HUES6 (cell line): ENCODE measurements around the gene CFAP97D2.
"Not testable (repeated sequence)": the region's sequence is repeated elsewhere in the genome, so short reads cannot be mapped to it uniquely, and the experiment has no call there.

ENCODE experiments used
- H3K27ac ChIP-seq: 2 replicates; pipeline ENCODE4 v1.7.0; 2013; ENCODE audit warnings: low read depth, mild to moderate bottlenecking, low read length, inconsistent platforms
- H3K27me3 ChIP-seq: 2 replicates; pipeline ENCODE4 v1.6.1; 2013; ENCODE audit warnings: low read length; ENCODE audit not compliant: control insufficient read depth, insufficient read depth
- H3K36me3 ChIP-seq: 2 replicates; pipeline ENCODE4 v1.6.1; 2013; ENCODE audit warnings: low read length; ENCODE audit not compliant: control insufficient read depth, insufficient read depth
- H3K4me1 ChIP-seq: 2 replicates; pipeline ENCODE4 v1.6.1; 2013; ENCODE audit warnings: low read length; ENCODE audit not compliant: control insufficient read depth, insufficient read depth
- H3K4me3 ChIP-seq: 2 replicates; pipeline ENCODE4 v1.5.1; 2013; ENCODE audit warnings: low read depth, low read length
- H3K9ac ChIP-seq: one replicate; pipeline ENCODE4 v1.6.1; 2013; ENCODE audit warnings: mild to moderate bottlenecking, low read length
- H3K9me3 ChIP-seq: 2 replicates; pipeline ENCODE4 v1.6.1; 2013; ENCODE audit warnings: low read depth, low read length; ENCODE audit not compliant: control insufficient read depth, insufficient read depth

CFAP97D2 gene

GRCh38 chr13:114259974-114260373, 80.9 kb downstream of the CFAP97D2 start:
- no peak overlapping the region for H3K4me3 ChIP-seq
- no peaks in the 10 kb centered on the region for H3K9me3 ChIP-seq
- H3K27me3 ChIP-seq, result no peaks in the 10 kb centered on the region
- H3K36me3 ChIP-seq, result peaks cover 84% of the 10 kb centered on the region
- no peak overlapping the region for H3K9ac ChIP-seq
- H3K27ac ChIP-seq, result no peak overlapping the region
- H3K4me1 ChIP-seq, result peaks cover 28% of the 10 kb centered on the region

- Histone ChIP-seq H3K4me3 (no peak overlapping the region), H3K27ac (no peak overlapping the region), H3K9ac (no peak overlapping the region), H3K27me3 (no peaks in the 10 kb centered on the region), H3K36me3 (peaks cover 84% of the 10 kb centered on the region), H3K9me3 (no peaks in the 10 kb centered on the region), H3K4me1 (peaks cover 24% of the 10 kb centered on the region)
Observed at GRCh38 chr13:114260814-114261213, 81.8 kb downstream of the CFAP97D2 start.

GRCh38 chr13:114261328-114261965, 82.4 kb downstream of the CFAP97D2 start:
- H3K4me3 ChIP-seq, result no peak overlapping the region
- peaks cover 88% of the 10 kb centered on the region for H3K36me3 ChIP-seq
- no peaks in the 10 kb centered on the region for H3K9me3 ChIP-seq
- H3K27me3 ChIP-seq, result no peaks in the 10 kb centered on the region
- no peak overlapping the region for H3K27ac ChIP-seq
- peaks cover 18% of the 10 kb centered on the region for H3K4me1 ChIP-seq
- H3K9ac ChIP-seq, result no peak overlapping the region

- no peak overlapping the region for H3K27ac ChIP-seq
- H3K9ac ChIP-seq, result no peak overlapping the region
- H3K9me3 ChIP-seq, result no peaks in the 10 kb centered on the region
- H3K4me3 ChIP-seq, result no peak overlapping the region
- H3K4me1 ChIP-seq, result peaks cover 8% of the 10 kb centered on the region; the same call in 1 of the 2 replicates
- H3K27me3 ChIP-seq, result no peaks in the 10 kb centered on the region
- peaks cover 97% of the 10 kb centered on the region for H3K36me3 ChIP-seq
Observed at GRCh38 chr13:114263578-114263977, 84.5 kb downstream of the CFAP97D2 start.

GRCh38 chr13:114264313-114264712, 85.3 kb downstream of the CFAP97D2 start:
- not testable (repeated sequence) for H3K9ac ChIP-seq, H3K9me3 ChIP-seq, H3K4me1 ChIP-seq, H3K27me3 ChIP-seq, H3K27ac ChIP-seq, H3K4me3 ChIP-seq
- H3K36me3 ChIP-seq, result peaks cover 98% of the 10 kb centered on the region

GRCh38 chr13:114264886-114265611, 86.0 kb downstream of the CFAP97D2 start:
- Histone ChIP-seq H3K4me3 (no peak overlapping the region), H3K27ac (no peak overlapping the region), H3K36me3 (peaks cover 94% of the 10 kb centered on the region), H3K27me3 (no peaks in the 10 kb centered on the region), H3K9ac (no peak overlapping the region), H3K4me1 (peaks cover 5% of the 10 kb centered on the region; the same call in 1 of the 2 replicates), H3K9me3 (no peaks in the 10 kb centered on the region)

- H3K27me3 ChIP-seq, result no peaks in the 10 kb centered on the region
- H3K36me3 ChIP-seq, result peaks cover 89% of the 10 kb centered on the region
- no peak overlapping the region for H3K9ac ChIP-seq
- H3K4me3 ChIP-seq, result no peak overlapping the region
- H3K27ac ChIP-seq, result no peak overlapping the region
- peaks cover under 1% of the 10 kb centered on the region; the same call in 1 of the 2 replicates for H3K4me1 ChIP-seq
- H3K9me3 ChIP-seq, result no peaks in the 10 kb centered on the region
Observed at GRCh38 chr13:114266241-114266640, 87.2 kb downstream of the CFAP97D2 start.

- H3K4me3 ChIP-seq, result no peak overlapping the region
- no peaks in the 10 kb centered on the region for H3K9me3 ChIP-seq
- no peaks in the 10 kb centered on the region for H3K4me1 ChIP-seq
- peaks cover 86% of the 10 kb centered on the region for H3K36me3 ChIP-seq
- H3K27ac ChIP-seq, result no peak overlapping the region
- no peak overlapping the region for H3K9ac ChIP-seq
- H3K27me3 ChIP-seq, result no peaks in the 10 kb centered on the region
Observed at GRCh38 chr13:114268344-114269280, 89.6 kb downstream of the CFAP97D2 start.

- H3K4me3 ChIP-seq, result no peak overlapping the region
- peaks cover 84% of the 10 kb centered on the region for H3K36me3 ChIP-seq
- H3K4me1 ChIP-seq, result no peaks in the 10 kb centered on the region
- no peak overlapping the region for H3K27ac ChIP-seq
- H3K9me3 ChIP-seq, result no peaks in the 10 kb centered on the region
- no peak overlapping the region for H3K9ac ChIP-seq
- H3K27me3 ChIP-seq, result no peaks in the 10 kb centered on the region
Observed at GRCh38 chr13:114269281-114269770, 90.3 kb downstream of the CFAP97D2 start.
